HEK293 (cell line): ENCODE data around the gene EXD3.

Source experiments
- SETDB1 ChIP-seq: IDR thresholded peaks from one replicate; pipeline ENCODE4 v1.6.1; 2017; ENCODE audit warnings: mild to moderate bottlenecking, low read length, moderate library complexity, mixed read lengths; ENCODE audit not compliant: insufficient read length
- SP2 ChIP-seq: fragments of 450-650 bp; formaldehyde crosslinking; IDR thresholded peaks from 2 replicates; pipeline ENCODE4 v1.5.1; 2016; ENCODE audit warnings: missing biosample characterization, missing genetic modification characterization
- ZNF707 ChIP-seq: fragments of 450-650 bp; formaldehyde crosslinking; IDR thresholded peaks from 2 replicates; pipeline ENCODE4 v1.5.1; 2016; ENCODE audit warnings: missing biosample characterization, missing genetic modification characterization
- ZNF777 ChIP-seq: fragments of 450-650 bp; formaldehyde crosslinking; IDR thresholded peaks from 2 replicates; pipeline ENCODE4 v1.5.1; 2017; ENCODE audit warnings: missing biosample characterization, missing genetic modification characterization, borderline replicate concordance
- TF ChIP-seq, protein P1 (sequence below): fragments of 450-650 bp; formaldehyde crosslinking; IDR thresholded peaks from 2 replicates; pipeline ENCODE4 v1.5.1; 2016; ENCODE audit warnings: missing biosample characterization, missing genetic modification characterization
- TF ChIP-seq, protein P2 (sequence below): fragments of 450-650 bp; formaldehyde crosslinking; IDR thresholded peaks from 2 replicates; pipeline ENCODE4 v1.5.1; 2016; ENCODE audit warnings: missing biosample characterization, missing genetic modification characterization
- TF ChIP-seq, protein P3 (sequence below): fragments of 450-650 bp; formaldehyde crosslinking; IDR thresholded peaks from 2 replicates; pipeline ENCODE4 v1.5.1; 2016; ENCODE audit warnings: missing biosample characterization, missing genetic modification characterization

DNA sequence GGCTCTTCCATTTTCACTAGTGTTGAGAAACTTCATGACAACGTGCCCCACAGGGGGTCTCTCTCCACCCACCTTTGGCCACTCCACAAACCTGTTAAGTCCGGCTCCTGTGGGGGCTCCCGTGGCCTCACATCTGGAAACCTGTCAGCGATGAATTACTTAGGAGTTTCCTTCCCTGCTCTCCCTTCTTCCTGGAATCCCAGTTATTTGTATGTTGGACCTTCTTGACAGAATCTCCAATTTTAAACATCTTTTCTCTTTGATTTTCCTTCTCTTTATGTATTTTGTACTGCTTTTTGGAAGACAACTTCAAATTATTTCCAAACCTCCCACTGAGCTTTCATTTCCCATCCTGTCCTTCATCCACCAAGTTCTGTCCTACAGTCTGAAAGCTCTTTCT lies 65.8 kb downstream of the EXD3 start:
- TF ChIP-seq ZNF777 = no peak
- TF ChIP-seq, protein P1, sequence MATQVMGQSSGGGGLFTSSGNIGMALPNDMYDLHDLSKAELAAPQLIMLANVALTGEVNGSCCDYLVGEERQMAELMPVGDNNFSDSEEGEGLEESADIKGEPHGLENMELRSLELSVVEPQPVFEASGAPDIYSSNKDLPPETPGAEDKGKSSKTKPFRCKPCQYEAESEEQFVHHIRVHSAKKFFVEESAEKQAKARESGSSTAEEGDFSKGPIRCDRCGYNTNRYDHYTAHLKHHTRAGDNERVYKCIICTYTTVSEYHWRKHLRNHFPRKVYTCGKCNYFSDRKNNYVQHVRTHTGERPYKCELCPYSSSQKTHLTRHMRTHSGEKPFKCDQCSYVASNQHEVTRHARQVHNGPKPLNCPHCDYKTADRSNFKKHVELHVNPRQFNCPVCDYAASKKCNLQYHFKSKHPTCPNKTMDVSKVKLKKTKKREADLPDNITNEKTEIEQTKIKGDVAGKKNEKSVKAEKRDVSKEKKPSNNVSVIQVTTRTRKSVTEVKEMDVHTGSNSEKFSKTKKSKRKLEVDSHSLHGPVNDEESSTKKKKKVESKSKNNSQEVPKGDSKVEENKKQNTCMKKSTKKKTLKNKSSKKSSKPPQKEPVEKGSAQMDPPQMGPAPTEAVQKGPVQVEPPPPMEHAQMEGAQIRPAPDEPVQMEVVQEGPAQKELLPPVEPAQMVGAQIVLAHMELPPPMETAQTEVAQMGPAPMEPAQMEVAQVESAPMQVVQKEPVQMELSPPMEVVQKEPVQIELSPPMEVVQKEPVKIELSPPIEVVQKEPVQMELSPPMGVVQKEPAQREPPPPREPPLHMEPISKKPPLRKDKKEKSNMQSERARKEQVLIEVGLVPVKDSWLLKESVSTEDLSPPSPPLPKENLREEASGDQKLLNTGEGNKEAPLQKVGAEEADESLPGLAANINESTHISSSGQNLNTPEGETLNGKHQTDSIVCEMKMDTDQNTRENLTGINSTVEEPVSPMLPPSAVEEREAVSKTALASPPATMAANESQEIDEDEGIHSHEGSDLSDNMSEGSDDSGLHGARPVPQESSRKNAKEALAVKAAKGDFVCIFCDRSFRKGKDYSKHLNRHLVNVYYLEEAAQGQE (tag by site-specific recombination) = no peak
- TF ChIP-seq, protein P2, sequence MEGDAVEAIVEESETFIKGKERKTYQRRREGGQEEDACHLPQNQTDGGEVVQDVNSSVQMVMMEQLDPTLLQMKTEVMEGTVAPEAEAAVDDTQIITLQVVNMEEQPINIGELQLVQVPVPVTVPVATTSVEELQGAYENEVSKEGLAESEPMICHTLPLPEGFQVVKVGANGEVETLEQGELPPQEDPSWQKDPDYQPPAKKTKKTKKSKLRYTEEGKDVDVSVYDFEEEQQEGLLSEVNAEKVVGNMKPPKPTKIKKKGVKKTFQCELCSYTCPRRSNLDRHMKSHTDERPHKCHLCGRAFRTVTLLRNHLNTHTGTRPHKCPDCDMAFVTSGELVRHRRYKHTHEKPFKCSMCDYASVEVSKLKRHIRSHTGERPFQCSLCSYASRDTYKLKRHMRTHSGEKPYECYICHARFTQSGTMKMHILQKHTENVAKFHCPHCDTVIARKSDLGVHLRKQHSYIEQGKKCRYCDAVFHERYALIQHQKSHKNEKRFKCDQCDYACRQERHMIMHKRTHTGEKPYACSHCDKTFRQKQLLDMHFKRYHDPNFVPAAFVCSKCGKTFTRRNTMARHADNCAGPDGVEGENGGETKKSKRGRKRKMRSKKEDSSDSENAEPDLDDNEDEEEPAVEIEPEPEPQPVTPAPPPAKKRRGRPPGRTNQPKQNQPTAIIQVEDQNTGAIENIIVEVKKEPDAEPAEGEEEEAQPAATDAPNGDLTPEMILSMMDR = no peak
- TF ChIP-seq, protein P3, sequence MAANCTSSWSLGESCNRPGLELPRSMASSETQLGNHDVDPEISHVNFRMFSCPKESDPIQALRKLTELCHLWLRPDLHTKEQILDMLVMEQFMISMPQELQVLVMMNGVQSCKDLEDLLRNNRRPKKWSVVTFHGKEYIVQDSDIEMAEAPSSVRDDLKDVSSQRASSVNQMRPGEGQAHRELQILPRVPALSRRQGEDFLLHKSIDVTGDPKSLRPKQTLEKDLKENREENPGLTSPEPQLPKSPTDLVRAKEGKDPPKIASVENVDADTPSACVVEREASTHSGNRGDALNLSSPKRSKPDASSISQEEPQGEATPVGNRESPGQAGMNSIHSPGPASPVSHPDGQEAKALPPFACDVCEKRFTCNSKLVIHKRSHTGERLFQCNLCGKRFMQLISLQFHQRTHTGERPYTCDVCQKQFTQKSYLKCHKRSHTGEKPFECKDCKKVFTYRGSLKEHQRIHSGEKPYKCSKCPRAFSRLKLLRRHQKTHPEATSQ (tag by site-specific recombination) = no peak
- TF ChIP-seq SETDB1 = peak; percentile 44
- TF ChIP-seq ZNF707 = no peak
- TF ChIP-seq SP2 (tag by site-specific recombination) = no peak
